K562 (cell line): Measurements from ENCODE around the gene TMEM95. TPM values are rescaled to one million over a fixed set of nuclear protein-coding genes. Genes with fewer than 3 reads are reported as not detected.

ENCODE experiments used
- ASH1L ChIP-seq: fragments of 450-650 bp; IDR thresholded peaks from 2 replicates; pipeline ENCODE4 v1.6.1; 2018; ENCODE audit warnings: borderline replicate concordance, mild to moderate bottlenecking, low read depth; ENCODE audit not compliant: partially characterized antibody
- ATF2 ChIP-seq: sonication (generic); formaldehyde crosslinking; IDR thresholded peaks from 2 replicates; pipeline ENCODE4 v1.8.1; 2022; ENCODE audit warnings: missing genetic modification reagents
- EZH2 ChIP-seq: IDR thresholded peaks from 2 replicates; pipeline ENCODE4 v1.6.1; 2012; ENCODE audit warnings: low read depth, mild to moderate bottlenecking, inconsistent platforms, low read length, borderline replicate concordance
- GATAD2A ChIP-seq: fragments of 450-650 bp; IDR thresholded peaks from 2 replicates; pipeline ENCODE4 v1.6.1; 2017
- GMEB1 ChIP-seq: fragments of 250-450 bp; sonication (Bioruptor Pico); IDR thresholded peaks from 2 replicates; pipeline ENCODE4 v1.4.0; 2020; ENCODE audit warnings: mild to moderate bottlenecking
- HNRNPL ChIP-seq: fragments of 200-400 bp; formaldehyde crosslinking; IDR thresholded peaks from 2 replicates; pipeline ENCODE4 v1.6.1; 2017; ENCODE audit warnings: low read depth, mild to moderate bottlenecking, low read length
- KLF1 ChIP-seq: fragments of 450-650 bp; IDR thresholded peaks from 2 replicates; pipeline ENCODE4 v1.6.1; 2016; ENCODE audit warnings: missing genetic modification characterization, missing compliant biosample characterization
- PATZ1 ChIP-seq: fragments of 250-450 bp; sonication (Bioruptor Pico); IDR thresholded peaks from 2 replicates; pipeline ENCODE4 v1.5.0; 2020; ENCODE audit warnings: mild to moderate bottlenecking, borderline replicate concordance
- PCBP2 ChIP-seq: fragments of 200-400 bp; formaldehyde crosslinking; IDR thresholded peaks from 2 replicates; pipeline ENCODE4 v1.6.1; 2018; ENCODE audit warnings: low read length, low read depth, mild to moderate bottlenecking, moderate library complexity; ENCODE audit not compliant: poor library complexity, severe bottlenecking
- POLR2H ChIP-seq: IDR thresholded peaks from 2 replicates; pipeline ENCODE4 v1.6.1; 2016; ENCODE audit warnings: missing genetic modification characterization, low read depth, mild to moderate bottlenecking, control low read depth, missing compliant biosample characterization, moderate library complexity
- RUNX1 ChIP-seq: sonication (generic); IDR thresholded peaks from 2 replicates; pipeline ENCODE4 v1.6.1; 2016; ENCODE audit warnings: antibody characterized with exemption, low read depth
- SMARCA5 ChIP-seq: fragments of 450-650 bp; IDR thresholded peaks from 2 replicates; pipeline ENCODE4 v1.6.1; 2016
- SNIP1 ChIP-seq: fragments of 450-650 bp; IDR thresholded peaks from 2 replicates; pipeline ENCODE4 v1.7.1; 2017; ENCODE audit warnings: low read depth, mild to moderate bottlenecking
- STAT5B ChIP-seq: fragments of 250-450 bp; sonication (Bioruptor Pico); IDR thresholded peaks from 2 replicates; pipeline ENCODE4 v1.8.0; 2021; ENCODE audit warnings: mild to moderate bottlenecking, inconsistent platforms
- ZNF133 ChIP-seq: fragments of 250-450 bp; sonication (Bioruptor Pico); IDR thresholded peaks from 2 replicates; pipeline ENCODE4 v1.4.0; 2020; ENCODE audit warnings: mild to moderate bottlenecking
- ZNF354B ChIP-seq: fragments of 250-450 bp; sonication (Bioruptor Pico); IDR thresholded peaks from 2 replicates; pipeline ENCODE4 v1.4.0; 2020
- polyA plus RNA-seq, 8 experiments: library from polyadenylated mRNA; depleted of rRNA in 4 of 8; stranded (reverse) in 5 of 8; unstranded in 3 of 8; fragments of >200 nt; fragmentation: Nextera tagmentation in 2 of 8; fragmentation: Illumina TruSeq in 1 of 8; extraction: Ambion mirVana in 2 of 8; extraction: Trizol in 1 of 8; gene quantifications; 2 replicates each; pipeline versions ENCODE4 v1.2.1 to v1.2.3, GENCODE V29; 2011 to 2014; ENCODE audit warnings: inconsistent platforms in 1 of 8, missing spikeins in 1 of 8
- total RNA-seq, 7 experiments: library from RNA; depleted of rRNA in 6 of 7; stranded (reverse); fragments of >200 nt in 6 of 7; fragmentation: Illumina TruSeq in 2 of 7; extraction: Trizol in 2 of 7; gene quantifications; 2 replicates each; pipeline versions ENCODE4 v1.2.1 to v1.2.3, GENCODE V29; 2011 to 2021; ENCODE audit warnings: low replicate concordance in 1 of 7
- TF ChIP-seq, protein P1 (sequence below): sonication (generic); formaldehyde crosslinking; IDR thresholded peaks from 2 replicates; pipeline ENCODE4 v1.8.1; 2023; ENCODE audit warnings: mild to moderate bottlenecking, missing genetic modification reagents
- TF ChIP-seq, protein P2 (sequence below): fragments of 450-650 bp; conservative IDR thresholded peaks from 2 replicates; pipeline ENCODE4 v1.6.1; 2016; ENCODE audit warnings: missing genetic modification characterization, low read depth, mild to moderate bottlenecking, missing compliant biosample characterization, moderate library complexity
- TF ChIP-seq, protein P3 (sequence below): fragments of 450-650 bp; conservative IDR thresholded peaks from 2 replicates; pipeline ENCODE4 v1.6.1; 2016; ENCODE audit warnings: missing genetic modification characterization, low read depth, mild to moderate bottlenecking, control low read depth, missing compliant biosample characterization

Gene TMEM95
- total and polyA plus RNA-seq, 9 of the 15 experiments (the other 6 are each of a cell fraction or from before 2014, with no cell fraction given), result not detected

GRCh38 chr17:7328840-7329373, 26.0 kb upstream of the TMEM95 start, which contains the start of gene NEURL4 (continued):
- no peak for TF ChIP-seq GMEB1
- TF ChIP-seq GATAD2A, result no peak
- TF ChIP-seq RUNX1, result no peak
- TF ChIP-seq SNIP1, result no peak
- no peak for TF ChIP-seq KLF1
- TF ChIP-seq EZH2, result no peak
- TF ChIP-seq, protein P1, sequence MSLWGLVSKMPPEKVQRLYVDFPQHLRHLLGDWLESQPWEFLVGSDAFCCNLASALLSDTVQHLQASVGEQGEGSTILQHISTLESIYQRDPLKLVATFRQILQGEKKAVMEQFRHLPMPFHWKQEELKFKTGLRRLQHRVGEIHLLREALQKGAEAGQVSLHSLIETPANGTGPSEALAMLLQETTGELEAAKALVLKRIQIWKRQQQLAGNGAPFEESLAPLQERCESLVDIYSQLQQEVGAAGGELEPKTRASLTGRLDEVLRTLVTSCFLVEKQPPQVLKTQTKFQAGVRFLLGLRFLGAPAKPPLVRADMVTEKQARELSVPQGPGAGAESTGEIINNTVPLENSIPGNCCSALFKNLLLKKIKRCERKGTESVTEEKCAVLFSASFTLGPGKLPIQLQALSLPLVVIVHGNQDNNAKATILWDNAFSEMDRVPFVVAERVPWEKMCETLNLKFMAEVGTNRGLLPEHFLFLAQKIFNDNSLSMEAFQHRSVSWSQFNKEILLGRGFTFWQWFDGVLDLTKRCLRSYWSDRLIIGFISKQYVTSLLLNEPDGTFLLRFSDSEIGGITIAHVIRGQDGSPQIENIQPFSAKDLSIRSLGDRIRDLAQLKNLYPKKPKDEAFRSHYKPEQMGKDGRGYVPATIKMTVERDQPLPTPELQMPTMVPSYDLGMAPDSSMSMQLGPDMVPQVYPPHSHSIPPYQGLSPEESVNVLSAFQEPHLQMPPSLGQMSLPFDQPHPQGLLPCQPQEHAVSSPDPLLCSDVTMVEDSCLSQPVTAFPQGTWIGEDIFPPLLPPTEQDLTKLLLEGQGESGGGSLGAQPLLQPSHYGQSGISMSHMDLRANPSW (CRISPR knock-in tag), result no peak
- TF ChIP-seq ZNF354B, result no peak
- TF ChIP-seq POLR2H (tag), result no peak
- no peak for TF ChIP-seq ASH1L
- no peak for TF ChIP-seq ATF2 (CRISPR knock-in tag)
- TF ChIP-seq SMARCA5, result no peak
- no peak for TF ChIP-seq HNRNPL
- TF ChIP-seq, protein P2, sequence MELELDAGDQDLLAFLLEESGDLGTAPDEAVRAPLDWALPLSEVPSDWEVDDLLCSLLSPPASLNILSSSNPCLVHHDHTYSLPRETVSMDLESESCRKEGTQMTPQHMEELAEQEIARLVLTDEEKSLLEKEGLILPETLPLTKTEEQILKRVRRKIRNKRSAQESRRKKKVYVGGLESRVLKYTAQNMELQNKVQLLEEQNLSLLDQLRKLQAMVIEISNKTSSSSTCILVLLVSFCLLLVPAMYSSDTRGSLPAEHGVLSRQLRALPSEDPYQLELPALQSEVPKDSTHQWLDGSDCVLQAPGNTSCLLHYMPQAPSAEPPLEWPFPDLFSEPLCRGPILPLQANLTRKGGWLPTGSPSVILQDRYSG (tag), result no peak
- TF ChIP-seq, protein P3, sequence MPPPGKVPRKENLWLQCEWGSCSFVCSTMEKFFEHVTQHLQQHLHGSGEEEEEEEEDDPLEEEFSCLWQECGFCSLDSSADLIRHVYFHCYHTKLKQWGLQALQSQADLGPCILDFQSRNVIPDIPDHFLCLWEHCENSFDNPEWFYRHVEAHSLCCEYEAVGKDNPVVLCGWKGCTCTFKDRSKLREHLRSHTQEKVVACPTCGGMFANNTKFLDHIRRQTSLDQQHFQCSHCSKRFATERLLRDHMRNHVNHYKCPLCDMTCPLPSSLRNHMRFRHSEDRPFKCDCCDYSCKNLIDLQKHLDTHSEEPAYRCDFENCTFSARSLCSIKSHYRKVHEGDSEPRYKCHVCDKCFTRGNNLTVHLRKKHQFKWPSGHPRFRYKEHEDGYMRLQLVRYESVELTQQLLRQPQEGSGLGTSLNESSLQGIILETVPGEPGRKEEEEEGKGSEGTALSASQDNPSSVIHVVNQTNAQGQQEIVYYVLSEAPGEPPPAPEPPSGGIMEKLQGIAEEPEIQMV (tag), result no peak
- TF ChIP-seq STAT5B (CRISPR knock-in tag), result no peak
- TF ChIP-seq ZNF133 (CRISPR knock-in tag), result no peak
- TF ChIP-seq PCBP2, result no peak
- TF ChIP-seq PATZ1 (CRISPR knock-in tag), result no peak
